ENCODE data around the gene CCDC167.

The CCDC167 gene

DNA sequence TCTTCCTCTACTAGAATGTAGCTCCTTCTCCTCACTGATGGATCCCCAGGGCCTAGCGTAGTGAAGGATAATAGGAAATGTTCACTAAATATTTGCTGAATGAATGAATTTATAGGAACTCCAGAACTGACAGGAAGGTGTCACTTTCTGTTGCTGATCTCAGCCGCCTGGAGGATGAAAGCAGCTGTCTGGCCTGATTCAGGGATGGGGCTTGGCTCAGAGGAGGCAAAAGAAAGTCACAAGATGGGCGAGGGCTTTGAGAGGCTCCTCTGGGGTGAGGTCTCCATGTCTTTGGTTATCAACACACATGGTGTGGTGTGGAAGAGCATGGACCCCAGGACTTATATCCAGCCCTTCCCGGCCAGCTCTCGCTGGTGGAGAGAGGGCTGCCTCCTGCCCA, 11.5 kb upstream of the CCDC167 start:
- no peak for TF ChIP-seq CTCF (IDR thresholded peaks at IDR 0.05; ENCODE audit: control insufficient read depth, insufficient read depth, low read depth, low read length, missing control alignments)
- DNase-seq (ENCODE audit: low read depth): no peak
- H3K4me3 ChIP-seq (ENCODE audit: control insufficient read depth, low read depth, low read length): no peak overlapping the region

- H3K4me3 ChIP-seq (ENCODE audit: control insufficient read depth, low read depth, low read length): no peak overlapping the region
- DNase-seq (ENCODE audit: low read depth): no peak
- no peak for TF ChIP-seq CTCF (IDR thresholded peaks at IDR 0.05; ENCODE audit: control insufficient read depth, insufficient read depth, low read depth, low read length, missing control alignments)
Measured at GRCh38 chr6:37507690-37508421, 8.2 kb upstream of the CCDC167 start.

GRCh38 chr6:37507077-37507476, 7.4 kb upstream of the CCDC167 start:
- TF ChIP-seq CTCF (IDR thresholded peaks at IDR 0.05; ENCODE audit: control insufficient read depth, insufficient read depth, low read depth, low read length, missing control alignments): no peak
- H3K4me3 ChIP-seq (ENCODE audit: control insufficient read depth, low read depth, low read length): no peak overlapping the region
- DNase-seq (ENCODE audit: low read depth): no peak

DNA sequence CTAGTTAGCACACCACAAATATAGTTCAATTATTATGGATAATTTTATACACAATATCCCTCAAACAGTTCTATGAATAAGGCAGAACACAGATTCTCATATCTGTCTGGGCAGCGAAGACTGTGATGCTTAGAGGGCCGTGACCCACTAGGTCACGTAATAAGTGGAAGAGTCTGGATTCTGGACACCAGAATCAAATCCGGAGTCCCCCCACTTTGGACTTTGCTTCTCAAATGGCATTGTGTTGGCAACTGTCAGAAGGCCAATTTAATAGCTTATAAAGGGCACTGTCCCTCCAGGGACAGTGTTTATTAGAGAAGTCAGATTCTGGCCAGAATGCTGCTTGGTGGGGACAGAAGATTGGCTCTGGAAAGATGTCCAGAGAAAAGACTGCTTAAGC, 6.8 kb upstream of the CCDC167 start:
- H3K4me3 ChIP-seq (ENCODE audit: control insufficient read depth, low read depth, low read length): no peak overlapping the region
- no peak for TF ChIP-seq CTCF (IDR thresholded peaks at IDR 0.05; ENCODE audit: control insufficient read depth, insufficient read depth, low read depth, low read length, missing control alignments)
- DNase-seq (ENCODE audit: low read depth): no peak

DNA sequence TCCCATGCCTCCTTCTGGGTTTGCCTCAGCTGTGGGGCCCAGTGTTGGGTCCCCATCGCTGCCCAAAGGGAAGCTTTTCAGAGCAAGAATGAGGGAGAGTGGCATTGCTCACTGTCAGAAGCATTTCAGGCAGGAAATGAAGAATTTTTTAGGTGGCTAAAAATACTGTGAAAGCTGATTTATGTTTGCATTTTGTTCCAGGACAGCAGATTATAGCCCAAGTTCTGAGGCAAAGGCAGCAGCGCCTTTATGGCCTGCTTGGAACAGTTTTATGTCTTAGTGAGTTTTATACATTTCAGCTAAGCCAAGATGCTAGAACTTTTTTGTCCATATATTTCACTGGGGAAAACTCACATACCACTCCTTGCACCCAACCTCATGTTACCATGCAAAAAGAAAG, 4.3 kb upstream of the CCDC167 start:
- no peak for DNase-seq (ENCODE audit: low read depth)
- TF ChIP-seq CTCF (IDR thresholded peaks at IDR 0.05; ENCODE audit: control insufficient read depth, insufficient read depth, low read depth, low read length, missing control alignments): no peak
- no peak overlapping the region for H3K4me3 ChIP-seq (ENCODE audit: control insufficient read depth, low read depth, low read length)

DNA sequence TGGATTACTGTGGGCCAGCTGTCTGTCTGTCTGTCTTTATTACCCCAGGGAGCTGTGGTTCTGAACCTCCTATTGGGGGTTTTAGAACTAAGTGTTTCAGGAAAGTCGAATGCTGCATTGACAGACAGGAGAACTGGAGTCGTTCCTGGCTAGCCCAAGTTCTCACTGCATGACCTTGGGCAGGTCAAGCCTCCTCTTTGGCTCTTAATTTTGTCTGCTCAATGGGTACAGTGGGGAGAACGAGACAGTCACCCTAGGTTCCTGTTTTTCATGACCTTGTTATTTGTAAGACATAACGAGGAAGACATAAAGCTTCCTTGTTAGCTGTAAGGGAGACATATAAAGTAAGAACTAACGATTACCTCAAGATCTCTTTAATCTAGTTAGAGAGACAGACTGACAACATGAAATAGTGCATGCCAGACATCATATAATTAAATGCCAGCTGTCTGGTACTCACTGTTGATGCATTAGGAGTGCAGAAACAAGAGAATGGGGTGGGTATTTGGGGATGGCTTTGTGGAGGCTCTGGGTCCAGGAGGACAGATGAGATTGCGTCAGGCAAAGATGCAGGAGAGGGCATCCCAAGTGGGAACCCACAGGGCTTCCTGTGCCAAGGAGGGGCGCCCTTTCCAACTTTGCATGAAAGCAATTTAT, 3.7 kb upstream of the CCDC167 start:
- no peak for TF ChIP-seq CTCF (IDR thresholded peaks at IDR 0.05; ENCODE audit: control insufficient read depth, insufficient read depth, low read depth, low read length, missing control alignments)
- no peak for DNase-seq (ENCODE audit: low read depth)
- H3K4me3 ChIP-seq (ENCODE audit: control insufficient read depth, low read depth, low read length): no peak overlapping the region
